ENCODE data around the gene TMEM169.

Gene TMEM169

GRCh38 chr2:216121255-216121654, 39.5 kb downstream of the TMEM169 start:
- Histone ChIP-seq H3K27ac (no peak overlapping the region), H3K4me3 (no peak overlapping the region)
- DNase-seq (ENCODE audit: low spot score), result no peak
- no peak for TF ChIP-seq CTCF (IDR thresholded peaks at IDR 0.05)

GRCh38 chr2:216126943-216127342, 45.2 kb downstream of the TMEM169 start:
- TF ChIP-seq CTCF (IDR thresholded peaks at IDR 0.05), result no peak
- H3K27ac ChIP-seq, result no peak overlapping the region
- H3K4me3 ChIP-seq, result no peak overlapping the region
- DNase-seq (ENCODE audit: low spot score), result no peak

GRCh38 chr2:216130346-216130971, 48.7 kb downstream of the TMEM169 start:
- DNase-seq (ENCODE audit: low spot score), result no peak
- H3K4me3 ChIP-seq, result no peak overlapping the region
- no peak for TF ChIP-seq CTCF (IDR thresholded peaks at IDR 0.05)
- H3K27ac ChIP-seq, result no peak overlapping the region

- Histone ChIP-seq H3K4me3 (no peak overlapping the region), H3K27ac (no peak overlapping the region)
- TF ChIP-seq CTCF (IDR thresholded peaks at IDR 0.05), result no peak
- no peak for DNase-seq (ENCODE audit: low spot score)
Observed at GRCh38 chr2:216131175-216131926, 49.6 kb downstream of the TMEM169 start.

GRCh38 chr2:216132585-216132984, 50.9 kb downstream of the TMEM169 start:
- TF ChIP-seq CTCF (IDR thresholded peaks at IDR 0.05), result no peak
- H3K27ac ChIP-seq, result no peak overlapping the region
- H3K4me3 ChIP-seq, result no peak overlapping the region
- no peak for DNase-seq (ENCODE audit: low spot score)

- H3K27ac ChIP-seq, result no peak overlapping the region
- DNase-seq (ENCODE audit: low spot score), result no peak
- no peak for TF ChIP-seq CTCF (IDR thresholded peaks at IDR 0.05)
- no peak overlapping the region for H3K4me3 ChIP-seq
Observed at GRCh38 chr2:216133397-216133796, 51.7 kb downstream of the TMEM169 start.
